ENCODE measurements around the gene PRODH. TPM values are rescaled to one million over a fixed set of nuclear protein-coding genes. Genes with fewer than 3 reads are reported as not detected.
"Not testable (repeated sequence)": the region's sequence is repeated elsewhere in the genome, so short reads cannot be mapped to it uniquely, and the experiment has no call there.

Gene PRODH
- total RNA-seq, 1 donor from 2014 or later: 0.69 TPM

GRCh38 chr22:18968011-18968749, 32.1 kb upstream of the PRODH start:
- intact Hi-C loops (cut with micrococcal nuclease): no loop called here

DNA sequence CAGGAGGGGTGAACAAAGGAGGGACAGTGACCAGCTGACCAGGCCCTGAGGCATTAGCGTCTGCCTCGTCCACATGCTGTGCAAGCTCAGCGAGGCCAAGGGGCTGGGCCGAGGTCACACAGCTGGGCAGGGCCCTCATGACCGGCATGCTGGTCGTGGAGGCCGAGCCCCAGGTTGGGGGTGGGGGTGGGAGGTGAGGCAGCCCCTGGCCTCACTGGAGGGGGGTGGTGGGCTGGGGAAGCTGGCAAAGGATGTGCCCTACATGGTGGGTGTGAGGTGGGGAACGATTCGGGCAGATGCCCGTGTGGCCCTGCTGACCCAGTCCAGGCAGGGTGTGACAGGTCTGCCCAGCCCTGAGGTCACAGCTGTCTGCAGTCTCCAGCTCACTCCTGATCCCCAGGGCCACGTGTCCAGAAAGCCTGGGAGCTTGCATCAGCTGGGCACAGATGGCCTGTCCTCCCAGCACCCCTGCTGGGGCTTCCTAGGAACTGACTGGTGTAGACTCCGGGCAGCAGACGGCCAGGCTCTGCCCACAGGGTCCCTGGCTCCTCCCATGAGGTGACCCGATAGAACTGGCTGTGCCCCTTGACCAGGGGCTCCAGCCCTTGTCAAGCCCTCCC, 31.4 kb upstream of the PRODH start:
- intact Hi-C loops (cut with micrococcal nuclease): not testable (repeated sequence)

DNA sequence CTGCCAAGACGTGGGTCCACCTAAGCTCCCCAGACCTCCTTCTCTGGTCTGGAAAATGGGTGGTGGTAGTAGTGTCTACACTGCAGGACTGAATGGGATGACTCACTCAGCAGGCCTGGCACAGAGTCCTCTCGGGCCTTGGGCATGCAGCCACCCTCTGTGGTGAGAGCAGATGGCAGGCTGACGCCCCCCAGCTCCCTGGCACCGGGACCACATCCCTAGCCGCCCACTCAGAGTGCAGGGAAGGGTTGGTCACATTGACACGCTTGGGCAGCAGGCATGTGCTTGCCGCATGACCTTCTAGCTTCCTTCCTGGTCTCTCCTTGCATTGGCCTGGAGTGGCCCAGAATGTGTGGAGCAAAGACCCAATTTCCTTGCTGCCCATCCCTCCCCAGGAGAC, 30.7 kb upstream of the PRODH start:
- intact Hi-C loops (cut with micrococcal nuclease): no loop called here

DNA sequence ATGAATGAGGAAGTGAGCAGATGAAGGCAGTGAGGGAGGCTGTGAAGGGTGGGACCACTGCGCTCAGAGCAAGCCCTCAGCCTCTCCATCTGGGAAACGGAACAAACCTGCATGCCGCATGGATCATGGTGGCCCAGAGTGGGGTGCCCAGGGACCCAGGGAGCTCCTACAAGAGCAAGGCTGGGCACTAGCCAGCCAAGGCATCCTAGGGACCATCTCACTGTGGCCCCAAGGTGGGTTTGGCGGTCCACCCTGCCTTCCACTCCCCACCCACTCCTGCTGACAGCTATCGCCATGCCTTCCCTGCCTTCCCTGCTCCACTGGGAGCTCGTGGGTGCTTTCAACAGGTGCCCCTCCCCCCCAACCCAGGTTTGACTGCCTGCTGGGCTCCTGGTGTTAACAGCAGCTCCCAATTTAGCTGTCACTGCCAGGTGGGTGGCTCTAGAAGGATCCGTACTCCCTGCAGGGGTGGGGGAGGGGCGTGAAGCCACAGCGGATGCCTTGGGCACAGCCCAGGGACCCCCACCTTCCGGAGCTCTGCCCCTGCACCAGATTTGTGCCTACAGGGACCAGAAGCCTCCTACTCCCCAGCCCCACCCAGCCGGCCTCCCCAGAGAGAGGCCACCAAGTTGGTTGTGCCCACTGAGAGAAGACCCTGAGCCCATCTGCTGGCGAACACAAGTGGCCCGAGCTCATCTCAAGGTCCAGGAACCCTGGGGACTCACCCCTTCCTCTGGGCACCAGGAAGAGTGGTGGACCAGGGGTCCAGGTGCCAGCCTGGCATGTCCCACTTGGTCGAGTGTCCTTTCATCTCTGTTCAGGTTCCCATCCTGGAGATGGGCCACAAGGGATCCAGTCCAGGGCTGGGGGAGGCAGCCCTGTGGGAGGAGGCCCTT, 29.7 kb upstream of the PRODH start:
- intact Hi-C loops (cut with micrococcal nuclease): no loop called here

- intact Hi-C loops (cut with micrococcal nuclease): not testable (repeated sequence)
These were observed 28.6 kb upstream of the PRODH start for GRCh38 chr22:18964501-18965265.

- intact Hi-C loops (cut with micrococcal nuclease): not testable (repeated sequence)
These were observed 28.0 kb upstream of the PRODH start for GRCh38 chr22:18964051-18964450.

GRCh38 chr22:18962308-18962635, 26.2 kb upstream of the PRODH start:
- intact Hi-C loops (cut with micrococcal nuclease): no loop called here

DNA sequence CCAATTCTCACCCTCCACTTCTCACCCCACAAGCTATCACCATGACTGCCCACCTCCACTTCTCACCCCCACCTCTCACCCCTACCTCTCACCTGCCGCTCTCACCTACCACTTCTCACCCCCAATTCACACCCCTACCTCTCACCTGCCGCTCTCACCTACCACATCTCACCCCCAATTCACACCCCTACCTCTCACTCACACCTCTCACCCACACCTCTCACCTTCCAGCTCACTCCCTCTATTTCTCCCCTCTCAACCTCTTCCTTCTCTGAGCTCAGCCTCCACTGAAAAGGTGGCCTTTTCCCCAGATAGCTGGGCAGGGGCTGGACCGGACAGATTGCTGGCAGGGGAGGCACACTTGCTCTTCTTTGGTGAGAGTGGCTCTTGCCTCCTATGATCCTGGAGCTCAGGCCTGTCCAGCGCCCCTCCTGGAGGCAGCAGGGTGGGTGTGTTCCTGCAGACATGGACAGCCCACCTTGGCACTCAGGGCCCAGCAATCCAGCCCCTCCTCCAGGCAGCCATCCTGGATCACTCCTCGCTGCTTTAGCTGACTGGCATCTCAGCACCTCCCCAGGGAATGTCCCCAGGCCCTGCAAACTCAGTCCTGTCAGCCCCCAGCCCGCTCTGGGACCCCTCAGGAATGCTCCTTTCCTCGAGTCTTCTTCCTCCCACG, 25.7 kb upstream of the PRODH start:
- intact Hi-C loops (cut with micrococcal nuclease): not testable (repeated sequence)

- intact Hi-C loops (cut with micrococcal nuclease): not testable (repeated sequence)
These were observed 25.1 kb upstream of the PRODH start for GRCh38 chr22:18961201-18961600.

DNA sequence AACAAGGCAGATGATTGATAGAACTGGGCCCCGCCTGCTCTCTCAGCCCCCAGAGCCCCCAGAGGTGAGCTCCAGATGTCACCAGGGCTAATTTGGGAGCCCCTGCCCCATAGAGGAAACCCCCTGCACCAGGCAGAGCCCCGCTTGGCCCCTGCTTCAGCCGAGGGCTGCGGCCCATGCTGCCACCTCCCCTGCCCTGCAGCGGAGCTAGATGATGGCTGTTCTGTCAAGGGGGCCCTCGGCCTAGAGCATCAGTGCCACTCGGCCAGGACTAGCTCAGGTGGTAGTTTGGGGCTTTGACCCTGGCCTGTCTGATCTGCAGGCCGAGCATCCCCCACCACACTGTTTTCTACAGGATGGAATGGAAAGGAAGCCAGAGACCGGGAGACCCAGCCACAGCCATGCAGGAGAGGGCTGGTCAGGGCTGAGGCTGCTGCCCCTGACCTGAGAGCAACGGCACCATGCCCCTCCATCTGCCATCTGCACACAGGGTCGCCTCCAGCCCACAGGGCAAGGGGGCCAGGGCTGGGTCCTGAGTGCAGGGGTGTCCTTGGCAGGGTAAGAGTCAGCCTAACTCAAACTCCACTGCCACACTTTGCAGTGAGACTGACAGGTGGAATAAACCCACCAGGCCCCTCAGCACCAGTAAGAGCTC, 24.2 kb upstream of the PRODH start:
- intact Hi-C loops (cut with micrococcal nuclease): not testable (repeated sequence)

DNA sequence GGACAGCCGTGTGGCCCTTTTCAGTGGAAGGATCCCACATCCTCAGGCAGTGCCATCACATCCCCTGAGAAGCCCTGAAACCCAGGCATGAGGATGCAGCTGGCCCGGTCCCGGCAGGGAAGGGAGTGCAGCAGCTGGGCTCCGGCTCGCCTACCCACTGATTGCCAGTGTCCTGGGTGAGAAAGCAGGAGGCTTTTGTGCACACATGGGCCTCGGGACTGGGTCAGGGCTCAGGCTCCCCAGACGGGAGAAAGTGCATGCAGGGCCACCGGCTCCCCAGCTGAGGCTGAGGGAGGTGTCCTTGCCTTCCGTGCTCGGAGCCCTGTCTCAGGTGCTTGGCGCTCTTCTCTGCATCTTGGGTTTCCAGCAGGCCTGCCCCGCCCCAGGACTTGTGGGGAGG, 23.6 kb upstream of the PRODH start:
- intact Hi-C loops (cut with micrococcal nuclease): not testable (repeated sequence)

GRCh38 chr22:18959266-18959665, 23.2 kb upstream of the PRODH start:
- intact Hi-C loops (cut with micrococcal nuclease): not testable (repeated sequence)

- intact Hi-C loops (cut with micrococcal nuclease): not testable (repeated sequence)
These were observed 22.6 kb upstream of the PRODH start for GRCh38 chr22:18958738-18959137.

- intact Hi-C loops (cut with micrococcal nuclease): not testable (repeated sequence)
These were observed 22.2 kb upstream of the PRODH start for GRCh38 chr22:18958321-18958705.

- intact Hi-C loops (cut with micrococcal nuclease): not testable (repeated sequence)
These were observed 21.7 kb upstream of the PRODH start for GRCh38 chr22:18957621-18958320.

GRCh38 chr22:18956956-18957355, 20.9 kb upstream of the PRODH start:
- intact Hi-C loops (cut with micrococcal nuclease): not testable (repeated sequence)

- intact Hi-C loops (cut with micrococcal nuclease): not testable (repeated sequence)
These were observed 20.2 kb upstream of the PRODH start for GRCh38 chr22:18956121-18956895.

DNA sequence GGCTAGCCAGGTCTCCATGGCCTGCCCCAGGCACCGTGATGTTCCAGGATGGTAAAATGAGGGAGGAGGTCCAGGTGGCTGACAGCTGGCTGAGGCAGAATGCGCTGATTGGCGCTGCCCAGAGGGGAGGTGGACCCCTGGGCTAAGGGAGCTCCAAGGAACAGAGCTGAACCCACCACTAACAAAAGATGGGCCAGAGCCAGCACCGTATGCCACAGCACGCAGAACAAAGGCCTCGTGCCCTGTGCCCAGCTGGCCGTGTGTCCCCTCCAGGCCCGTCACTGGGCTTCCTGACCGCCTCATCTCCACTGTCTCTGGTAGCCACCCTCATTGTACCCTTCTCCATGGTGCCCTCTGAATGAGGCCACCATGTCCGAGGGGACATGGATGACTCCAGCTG, 19.6 kb upstream of the PRODH start:
- intact Hi-C loops (cut with micrococcal nuclease): no loop called here

All from T-helper 1 cell treated with Interleukin-12 subunit alpha and Interleukin-12 subunit beta and Interleukin-4 antibody, amounts not matched to agents 30 ng/mL and 1 ng/mL, for 36 hours (primary cell).